HG03139 (cell line): Measurements from ENCODE around the gene IRF5.
"Not testable (repeated sequence)": the region's sequence is repeated elsewhere in the genome, so short reads cannot be mapped to it uniquely, and the experiment has no call there.

Source experiments
- ATAC-seq: cut with Tn5 transposase; IDR thresholded peaks from one replicate; pipeline ENCODE4 v1.9.1; 2021; ENCODE audit not compliant: unreplicated experiment

The IRF5 gene

DNA sequence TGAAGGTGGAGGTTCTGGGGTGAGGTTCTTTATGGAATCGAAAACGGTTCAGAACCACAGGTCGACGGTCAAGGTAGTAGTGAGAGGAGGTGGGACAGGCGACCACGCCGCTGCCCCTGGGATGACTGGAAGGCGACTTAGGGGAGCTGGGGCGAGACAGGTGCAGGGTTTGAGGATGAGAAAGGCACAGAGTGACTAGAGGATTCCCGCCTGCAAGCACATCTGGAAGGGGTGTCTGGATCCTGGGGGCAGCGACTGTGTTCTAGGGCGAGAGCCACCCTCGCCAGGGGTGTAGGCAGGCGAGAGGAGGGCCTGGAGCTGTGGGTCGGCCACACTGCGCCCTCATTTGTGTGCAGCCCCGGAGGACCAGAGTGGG, 468 bp upstream of the IRF5 start:
- no peak for ATAC-seq

DNA sequence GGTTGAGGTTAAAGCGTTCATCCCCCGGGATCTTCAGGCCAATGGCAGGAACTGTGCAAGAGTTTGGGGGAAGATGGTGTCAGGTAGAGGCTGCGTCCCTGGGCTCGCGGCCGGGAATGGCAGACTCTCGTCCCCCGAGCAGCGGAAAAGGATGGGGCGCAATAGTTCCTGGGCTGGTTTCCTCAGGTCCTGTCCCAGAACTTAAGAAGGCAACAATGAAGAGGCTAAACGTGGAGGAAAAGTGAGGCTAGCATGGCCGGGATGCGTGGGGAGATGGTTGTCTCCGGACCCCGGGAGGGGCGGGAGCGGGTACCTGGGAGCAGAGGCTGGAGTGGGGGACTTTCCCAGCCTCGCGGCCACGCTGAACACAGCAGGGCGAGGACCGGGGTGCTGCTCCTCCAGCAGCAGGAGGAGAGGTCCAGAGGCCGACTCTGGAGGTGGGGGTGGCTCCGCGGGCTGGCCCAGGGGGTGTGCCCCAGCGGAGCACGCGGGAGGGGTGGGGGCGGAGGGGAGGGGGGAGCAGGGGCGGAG, 882 bp downstream of the IRF5 start:
- no peak for ATAC-seq

GRCh38 chr7:128939075-128939860, 1.5 kb downstream of the IRF5 start:
- ATAC-seq: no peak

GRCh38 chr7:128939861-128940410, 2.2 kb downstream of the IRF5 start:
- peak; percentile 10 for ATAC-seq

GRCh38 chr7:128940494-128941322, 3.0 kb downstream of the IRF5 start:
- peak; percentile 49 for ATAC-seq

- no peak for ATAC-seq
Observed at GRCh38 chr7:128941323-128941890, 3.7 kb downstream of the IRF5 start.

DNA sequence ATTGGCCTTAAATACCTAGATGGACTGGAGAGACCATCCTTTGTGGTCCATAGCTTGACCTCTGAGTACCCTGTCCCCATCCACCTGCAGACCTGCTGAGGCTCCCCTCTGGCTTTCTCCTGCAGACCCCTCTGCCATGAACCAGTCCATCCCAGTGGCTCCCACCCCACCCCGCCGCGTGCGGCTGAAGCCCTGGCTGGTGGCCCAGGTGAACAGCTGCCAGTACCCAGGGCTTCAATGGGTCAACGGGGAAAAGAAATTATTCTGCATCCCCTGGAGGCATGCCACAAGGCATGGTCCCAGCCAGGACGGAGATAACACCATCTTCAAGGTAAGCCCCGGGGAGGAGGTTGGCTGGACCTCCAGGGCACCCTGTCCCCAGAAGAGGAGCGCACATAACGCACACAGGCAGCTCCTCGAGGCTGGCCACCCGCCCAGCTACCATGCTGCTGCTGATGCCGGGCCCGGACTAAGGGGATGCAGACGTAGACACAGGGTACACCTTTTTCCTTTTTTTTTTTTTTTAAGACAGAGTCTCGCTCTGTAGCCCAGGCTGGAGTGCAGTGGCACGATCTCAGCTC, 4.3 kb downstream of the IRF5 start:
- ATAC-seq: no peak

- ATAC-seq: not testable (repeated sequence)
Observed at GRCh38 chr7:128943251-128943650, 5.5 kb downstream of the IRF5 start.

- ATAC-seq: no peak
Observed at GRCh38 chr7:128944487-128945236, 6.9 kb downstream of the IRF5 start.

DNA sequence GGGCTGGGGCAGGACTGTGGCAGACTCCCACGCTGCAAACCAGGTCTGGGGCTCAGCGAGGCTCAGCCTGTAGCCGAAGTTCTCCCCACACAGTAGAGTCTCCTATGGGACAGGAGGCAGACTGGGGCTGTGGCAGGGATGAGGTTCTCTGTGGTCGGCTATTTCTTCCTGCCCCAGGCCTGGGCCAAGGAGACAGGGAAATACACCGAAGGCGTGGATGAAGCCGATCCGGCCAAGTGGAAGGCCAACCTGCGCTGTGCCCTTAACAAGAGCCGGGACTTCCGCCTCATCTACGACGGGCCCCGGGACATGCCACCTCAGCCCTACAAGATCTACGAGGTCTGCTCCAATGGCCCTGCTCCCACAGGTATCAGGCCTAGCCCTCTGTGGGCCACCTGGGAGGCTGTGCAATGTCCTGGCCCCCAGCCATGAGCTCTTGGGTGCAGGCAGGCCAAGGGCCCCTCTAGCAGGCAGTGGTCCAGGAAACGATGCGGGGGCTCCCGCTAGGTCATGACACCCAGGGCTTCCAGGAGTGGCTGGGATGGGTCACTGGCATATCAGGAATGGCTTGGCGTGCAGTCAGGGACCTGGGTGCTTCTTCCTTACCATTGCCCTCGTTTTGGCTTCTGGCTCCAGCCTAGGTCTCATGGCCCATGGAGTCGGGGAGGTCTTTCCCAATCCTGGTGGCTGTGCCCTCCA, 8.1 kb downstream of the IRF5 start:
- no peak for ATAC-seq

DNA sequence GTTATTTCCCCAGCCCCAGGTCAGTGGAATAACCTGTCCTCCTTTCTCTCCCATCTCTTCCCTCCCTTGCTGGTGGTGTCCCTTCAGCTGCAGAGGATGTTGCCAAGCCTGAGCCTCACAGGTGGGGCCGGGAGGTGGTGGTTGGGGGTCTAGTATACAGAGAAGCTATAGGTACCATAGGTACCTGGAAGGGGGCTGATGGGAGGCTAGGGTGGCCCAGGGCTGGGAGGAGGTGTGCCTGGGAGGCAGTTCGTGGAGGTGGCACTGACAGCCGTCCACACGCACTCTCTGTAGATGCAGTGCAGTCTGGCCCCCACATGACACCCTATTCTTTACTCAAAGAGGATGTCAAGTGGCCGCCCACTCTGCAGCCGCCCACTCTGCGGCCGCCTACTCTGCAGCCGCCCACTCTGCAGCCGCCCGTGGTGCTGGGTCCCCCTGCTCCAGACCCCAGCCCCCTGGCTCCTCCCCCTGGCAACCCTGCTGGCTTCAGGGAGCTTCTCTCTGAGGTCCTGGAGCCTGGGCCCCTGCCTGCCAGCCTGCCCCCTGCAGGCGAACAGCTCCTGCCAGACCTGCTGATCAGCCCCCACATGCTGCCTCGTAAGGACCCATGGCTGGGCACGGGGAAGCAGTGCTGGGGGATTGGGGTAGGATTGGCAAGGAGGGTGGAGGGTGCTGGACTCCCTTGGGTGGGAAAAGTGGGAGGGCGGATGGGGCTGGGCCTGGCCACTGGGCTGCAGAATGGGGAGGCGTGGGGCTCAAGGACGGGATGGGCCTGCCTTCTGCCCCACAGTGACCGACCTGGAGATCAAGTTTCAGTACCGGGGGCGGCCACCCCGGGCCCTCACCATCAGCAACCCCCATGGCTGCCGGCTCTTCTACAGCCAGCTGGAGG, 9.5 kb downstream of the IRF5 start:
- no peak for ATAC-seq

DNA sequence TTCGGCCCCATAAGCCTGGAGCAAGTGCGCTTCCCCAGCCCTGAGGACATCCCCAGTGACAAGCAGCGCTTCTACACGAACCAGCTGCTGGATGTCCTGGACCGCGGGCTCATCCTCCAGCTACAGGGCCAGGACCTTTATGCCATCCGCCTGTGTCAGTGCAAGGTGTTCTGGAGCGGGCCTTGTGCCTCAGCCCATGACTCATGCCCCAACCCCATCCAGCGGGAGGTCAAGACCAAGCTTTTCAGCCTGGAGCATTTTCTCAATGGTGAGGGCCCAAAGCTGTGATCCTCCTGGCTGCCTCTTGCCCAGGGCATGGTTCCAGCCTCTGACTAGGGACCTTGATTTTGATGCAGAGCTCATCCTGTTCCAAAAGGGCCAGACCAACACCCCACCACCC, 10.1 kb downstream of the IRF5 start:
- no peak for ATAC-seq

DNA sequence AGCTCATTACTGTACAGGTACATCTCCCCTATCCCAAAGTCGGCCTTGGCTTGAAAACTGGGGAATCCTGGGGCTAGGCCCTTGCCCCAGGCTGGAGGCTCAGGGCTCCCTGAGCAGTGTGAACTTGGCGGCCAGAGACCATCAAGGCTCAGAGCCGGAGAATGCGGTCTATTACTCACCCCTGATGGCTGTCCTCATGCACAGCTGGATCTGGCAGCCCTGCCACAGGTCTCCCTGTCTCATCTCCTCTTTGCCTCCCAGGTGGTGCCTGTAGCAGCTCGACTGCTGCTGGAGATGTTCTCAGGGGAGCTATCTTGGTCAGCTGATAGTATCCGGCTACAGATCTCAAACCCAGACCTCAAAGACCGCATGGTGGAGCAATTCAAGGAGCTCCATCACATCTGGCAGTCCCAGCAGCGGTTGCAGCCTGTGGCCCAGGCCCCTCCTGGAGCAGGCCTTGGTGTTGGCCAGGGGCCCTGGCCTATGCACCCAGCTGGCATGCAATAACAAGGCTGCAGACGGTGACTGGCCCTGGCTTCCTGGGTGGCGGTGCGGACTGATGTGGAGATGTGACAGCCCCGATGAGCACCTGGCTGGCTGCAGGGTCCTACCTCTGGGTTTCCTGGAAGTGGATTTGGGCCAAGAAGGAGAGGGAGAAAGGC, 10.7 kb downstream of the IRF5 start:
- no peak for ATAC-seq

DNA sequence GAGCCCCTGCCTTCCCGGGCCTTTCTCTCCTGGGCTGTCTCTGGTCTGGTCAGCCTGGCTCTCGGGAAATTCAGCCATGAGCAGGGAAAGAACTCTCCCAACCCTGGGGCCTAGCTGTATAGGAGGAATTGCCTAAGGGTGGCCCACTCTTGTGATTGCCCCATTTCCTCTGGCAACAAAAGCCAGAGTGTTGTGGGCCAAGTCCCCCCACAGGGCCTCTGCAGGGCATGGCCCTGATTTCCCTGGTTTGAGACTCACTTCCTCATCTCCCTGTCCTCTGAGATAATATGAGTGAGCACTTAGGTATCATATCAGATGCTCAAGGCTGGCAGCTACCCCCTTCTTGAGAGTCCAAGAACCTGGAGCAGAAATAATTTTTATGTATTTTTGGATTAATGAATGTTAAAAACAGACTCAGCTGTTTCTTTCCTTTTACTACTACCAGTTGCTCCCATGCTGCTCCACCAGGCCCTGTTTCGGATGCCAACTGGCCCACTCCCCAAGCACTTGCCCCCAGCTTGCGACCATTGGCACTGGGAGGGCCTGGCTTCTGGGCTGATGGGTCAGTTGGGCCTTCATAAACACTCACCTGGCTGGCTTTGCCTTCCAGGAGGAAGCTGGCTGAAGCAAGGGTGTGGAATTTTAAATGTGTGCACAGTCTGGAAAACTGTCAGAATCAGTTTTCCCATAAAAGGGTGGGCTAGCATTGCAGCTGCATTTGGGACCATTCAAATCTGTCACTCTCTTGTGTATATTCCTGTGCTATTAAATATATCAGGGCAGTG, 11.4 kb downstream of the IRF5 start:
- no peak for ATAC-seq

GRCh38 chr7:128951296-128951695, 13.6 kb downstream of the IRF5 start:
- ATAC-seq: no peak

GRCh38 chr7:128954150-128954549, 16.4 kb downstream of the IRF5 start:
- ATAC-seq: no peak
